Heart left ventricle (tissue), 16 donors: ENCODE data around the gene NOXA1. TPM values are rescaled to one million over a fixed set of nuclear protein-coding genes. Genes with fewer than 3 reads are reported as not detected.

Source experiments
- ATAC-seq, 4 donors: fragments of 200-7000 bp; cut with Tn5 transposase; one replicate each; pipeline ENCODE4 v1.9.1; 2020 to 2022; ENCODE audit warnings: moderate library complexity in 4 of 4, mild to moderate bottlenecking in 3 of 4, moderate number of reproducible peaks in 1 of 4
- DNase-seq, 5 donors: peaks; one replicate each; pipeline ENCODE4 v3.0.0-alpha.2; 2020
- H3K27ac ChIP-seq, 12 donors: fragments of 200-600 bp; sonication (generic) in 4 of 12; one replicate each; pipeline versions ENCODE4 v1.5.0 to v1.8.0; 2016 to 2022; ENCODE audit warnings: mild to moderate bottlenecking in 2 of 12
- H3K27me3 ChIP-seq, 9 donors: fragments of 200-600 bp; sonication (generic) in 2 of 9; one replicate each; pipeline versions ENCODE4 v1.5.1 to v1.8.0; 2016 to 2022; ENCODE audit warnings: mild to moderate bottlenecking in 3 of 9
- H3K36me3 ChIP-seq, 9 donors: fragments of 200-600 bp; sonication (generic) in 2 of 9; one replicate each; pipeline versions ENCODE4 v1.5.0 to v1.8.0; 2018 to 2022; ENCODE audit warnings: mild to moderate bottlenecking in 2 of 9
- H3K4me1 ChIP-seq, 12 donors: fragments of 200-600 bp; sonication (generic) in 4 of 12; one replicate each; pipeline versions ENCODE4 v1.5.0 to v1.8.0; 2016 to 2022; ENCODE audit warnings: mild to moderate bottlenecking in 3 of 12
- H3K4me3 ChIP-seq, 12 donors: fragments of 200-600 bp; sonication (generic) in 4 of 12; one replicate each; pipeline versions ENCODE4 v1.5.0 to v1.8.0; 2017 to 2022; ENCODE audit warnings: mild to moderate bottlenecking in 9 of 12, moderate library complexity in 4 of 12
- H3K9me3 ChIP-seq, 12 donors: fragments of 200-600 bp; sonication (generic) in 4 of 12; one replicate each; pipeline versions ENCODE4 v1.5.0 to v1.8.0; 2016 to 2022; ENCODE audit warnings: mild to moderate bottlenecking in 1 of 12
- POLR2A ChIP-seq, 2 donors: fragments of 450-650 bp; IDR thresholded peaks; one replicate each; pipeline ENCODE4 v1.6.1; 2017; ENCODE audit warnings: antibody characterized with exemption in 2 of 2, mild to moderate bottlenecking in 2 of 2, moderate library complexity in 2 of 2
- WGBS, 4 donors: extraction: QIAGEN DNeasy Blood & Tissue Kit in 2 of 4; methylation state at CpG; one replicate each; pipeline versions ENCODE4 v1.1.5 to v1.1.7; 2013 to 2018; 5-methylcytosine and 5-hydroxymethylcytosine counted together
- intact Hi-C, 10 donors: fragments of 100-400 bp; cut with DNase I; formaldehyde crosslinking; loops; one replicate each; pipeline versions ENCODE4 v1.11.1 to v1.14.2; 2022
- polyA plus RNA-seq, 2 donors: library from polyadenylated mRNA; stranded (reverse); fragments of 200-250 nt; gene quantifications; one replicate each; pipeline ENCODE4 v1.2.3, GENCODE V29; 2013
- total RNA-seq, 9 donors: library from RNA; depleted of rRNA in 2 of 9; stranded (reverse); fragments of >200 nt in 2 of 9; fragmentation: NEBNext Ultra II Directional in 3 of 9; extraction: Animal tissue kit (Norgen Biotek cat#: 25700) in 3 of 9; gene quantifications; one replicate each; pipeline versions ENCODE4 v1.1.0 to v1.2.4, GENCODE V29; 2016 to 2023
- TF ChIP-seq, protein P1 (sequence below), 12 donors: fragments of 200-600 bp; sonication (generic) in 4 of 12; IDR thresholded peaks; one replicate each; pipeline versions ENCODE4 v1.5.0 to v1.8.0; 2018 to 2022; ENCODE audit warnings: antibody characterized with exemption in 12 of 12, mild to moderate bottlenecking in 5 of 12
- donor health status: ischemic (EF 13 %, LVEDD 7.1; RV severe dilation, severe dysfunction).
- donor health status: healthy with polysubstance abuse.
- donor health status: DM: no; HTN: yes; CAD: no.
- donor health status: DM: no; HTN: no; CAD: no.
- donor health status: ischemic (EF 25% LVEDD 6.9; RV normal size, moderate dysfunction).
- donor health status: ischemic (EF 25% LVEDD 5.7; RV mildly dilated, moderate dysfunction).
- donor health status: healthy.
- donor health status: DM: yes; HTN: yes; CAD: no.
- donor health status: ischemic (EF 35%, LVEDD 5.7; RV mildly dilated, moderate dysfunction).
- donor health status: nonischemic (EF 11% LVEDD 7.7; RV severe dilation, severe dysfunction).
- donor health status: DM: yes; HTN: yes; CAD: no.
- donor health status: PGD.
- donor health status: ischemic (EF 29% LVEDD 5.4; RV normal size, mild dysfunction).
- donor health status: nonischemic (EF 23%, LVEDD 6.1; RV moderate dilation, normal function).

NOXA1 gene
- total and polyA plus RNA-seq, 11 donors, result 0.44 to 5.5 (median 2.7) TPM

DNA sequence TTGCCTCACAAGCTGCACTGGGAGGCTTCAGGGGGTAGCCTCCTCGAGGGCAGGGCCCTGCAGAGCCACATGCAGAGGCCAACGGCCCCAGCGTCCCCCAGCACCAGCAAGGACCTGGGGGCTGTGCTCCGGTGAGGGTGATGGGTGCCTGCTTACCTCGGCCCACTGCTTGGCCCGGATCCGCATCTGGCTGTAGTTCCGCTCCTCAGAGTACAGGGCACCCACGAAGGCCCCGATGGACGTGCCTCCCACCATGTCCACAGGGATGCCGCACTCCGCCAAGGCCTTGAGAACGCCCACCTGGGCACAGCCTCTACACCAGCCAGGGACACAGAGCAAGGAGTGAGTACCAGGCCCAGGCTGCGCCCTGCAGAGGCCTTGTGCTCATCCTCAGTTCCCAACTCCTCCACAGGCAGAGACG is 44.0 kb downstream of the NOXA1 start:
- no peak for TF ChIP-seq POLR2A (IDR thresholded peaks at IDR 0.05)
- TF ChIP-seq, protein P1, sequence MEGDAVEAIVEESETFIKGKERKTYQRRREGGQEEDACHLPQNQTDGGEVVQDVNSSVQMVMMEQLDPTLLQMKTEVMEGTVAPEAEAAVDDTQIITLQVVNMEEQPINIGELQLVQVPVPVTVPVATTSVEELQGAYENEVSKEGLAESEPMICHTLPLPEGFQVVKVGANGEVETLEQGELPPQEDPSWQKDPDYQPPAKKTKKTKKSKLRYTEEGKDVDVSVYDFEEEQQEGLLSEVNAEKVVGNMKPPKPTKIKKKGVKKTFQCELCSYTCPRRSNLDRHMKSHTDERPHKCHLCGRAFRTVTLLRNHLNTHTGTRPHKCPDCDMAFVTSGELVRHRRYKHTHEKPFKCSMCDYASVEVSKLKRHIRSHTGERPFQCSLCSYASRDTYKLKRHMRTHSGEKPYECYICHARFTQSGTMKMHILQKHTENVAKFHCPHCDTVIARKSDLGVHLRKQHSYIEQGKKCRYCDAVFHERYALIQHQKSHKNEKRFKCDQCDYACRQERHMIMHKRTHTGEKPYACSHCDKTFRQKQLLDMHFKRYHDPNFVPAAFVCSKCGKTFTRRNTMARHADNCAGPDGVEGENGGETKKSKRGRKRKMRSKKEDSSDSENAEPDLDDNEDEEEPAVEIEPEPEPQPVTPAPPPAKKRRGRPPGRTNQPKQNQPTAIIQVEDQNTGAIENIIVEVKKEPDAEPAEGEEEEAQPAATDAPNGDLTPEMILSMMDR (IDR thresholded peaks at IDR 0.05), result no peak
- DNase-seq (peak in 2 of 5 donors; percentile 14 to 23), ATAC-seq (no peak)
- WGBS, 4 donors, result 90 to 95% (median 94%) methylated on average over 12 to 16 of the region's 16 CpGs
- peaks cover 0 to 2% (median 0%) of the 10 kb centered on the region in 12 donors for H3K4me1 ChIP-seq
- H3K36me3 ChIP-seq, result peaks cover 0 to 3% (median 0%) of the 10 kb centered on the region in 9 donors
- H3K27ac ChIP-seq, result no peak overlapping the region
- peaks cover 0 to 3% (median 0%) of the 10 kb centered on the region in 9 donors for H3K27me3 ChIP-seq
- no peaks in the 10 kb centered on the region for H3K9me3 ChIP-seq
- no peak overlapping the region for H3K4me3 ChIP-seq
- intact Hi-C loops, result loop anchor here in 1 of 10 donors (10.0 kb wide), 1 partner anchor 62 kb away; no protein-coding TSS in a partner anchor

- peak in 3 of 5 donors; percentile 12 to 27 (median 17) for DNase-seq
- Histone ChIP-seq H3K27ac (no peak overlapping the region), H3K9me3 (no peaks in the 10 kb centered on the region), H3K36me3 (peaks cover 0 to 3% (median 0%) of the 10 kb centered on the region in 9 donors), H3K4me1 (no peaks in the 10 kb centered on the region), H3K27me3 (no peaks in the 10 kb centered on the region), H3K4me3 (no peak overlapping the region)
- WGBS, 4 donors, result 96 to 99% (median 99%) methylated on average over 7 of the region's 7 CpGs
- ATAC-seq, result no peak
- TF ChIP-seq, protein P1 (IDR thresholded peaks at IDR 0.05), result no peak
- no peak for TF ChIP-seq POLR2A (IDR thresholded peaks at IDR 0.05)
- intact Hi-C loops, result loop anchor here in 1 of 10 donors (10.0 kb wide), 1 partner anchor 63 kb away; no protein-coding TSS in a partner anchor
Observed at GRCh38 chr9:137467896-137468295, 44.7 kb downstream of the NOXA1 start.

GRCh38 chr9:137470785-137471184 is 47.6 kb downstream of the NOXA1 start:
- no peak for ATAC-seq
- Histone ChIP-seq H3K27ac (no peak overlapping the region), H3K4me3 (no peak overlapping the region), H3K9me3 (peaks cover 0 to 10% (median 7%) of the 10 kb centered on the region in 12 donors), H3K27me3 (no peaks in the 10 kb centered on the region), H3K36me3 (peaks cover 0 to 3% (median 0%) of the 10 kb centered on the region in 9 donors), H3K4me1 (no peaks in the 10 kb centered on the region)
- WGBS, 4 donors, result 65 to 82% (median 72%) methylated on average over 7 of the region's 7 CpGs
- intact Hi-C loops, result no loop called here
- DNase-seq, result peak in 1 of 5 donors; percentile 16
- no peak for TF ChIP-seq POLR2A (IDR thresholded peaks at IDR 0.05)
- TF ChIP-seq, protein P1 (IDR thresholded peaks at IDR 0.05), result no peak

- intact Hi-C loops, result no loop called here
- Histone ChIP-seq H3K4me1 (no peaks in the 10 kb centered on the region), H3K4me3 (no peak overlapping the region), H3K36me3 (peaks cover 0 to 4% (median 0%) of the 10 kb centered on the region in 9 donors), H3K27ac (no peak overlapping the region), H3K9me3 (peaks cover 0 to 19% (median 11%) of the 10 kb centered on the region in 12 donors), H3K27me3 (no peaks in the 10 kb centered on the region)
- TF ChIP-seq, protein P1 (IDR thresholded peaks at IDR 0.05), result no peak
- TF ChIP-seq POLR2A (IDR thresholded peaks at IDR 0.05), result no peak
- DNase-seq (peak in 2 of 5 donors; percentile 5 to 28), ATAC-seq (no peak)
- 93 to 95% (median 93%) methylated on average over 18 of the region's 18 CpGs for WGBS, 4 donors
Observed at GRCh38 chr9:137474271-137474670, 51.1 kb downstream of the NOXA1 start.
